ENCODE results near the gene AUTS2.
"Not testable (repeated sequence)": the region's sequence is repeated elsewhere in the genome, so short reads cannot be mapped to it uniquely, and the experiment has no call there.

AUTS2 gene

GRCh38 chr7:70717553-70718329 lies 1119.5 kb downstream of the AUTS2 start:
- DNase-seq: no peak

GRCh38 chr7:70719125-70719524 lies 1120.8 kb downstream of the AUTS2 start:
- no peak for DNase-seq

GRCh38 chr7:70720191-70720873 lies 1122.1 kb downstream of the AUTS2 start:
- no peak for DNase-seq

- DNase-seq: no peak
These were observed 1123.2 kb downstream of the AUTS2 start for GRCh38 chr7:70721500-70721899.

- no peak for DNase-seq
These were observed 1125.1 kb downstream of the AUTS2 start for GRCh38 chr7:70723339-70723738.

- no peak for DNase-seq
These were observed 1127.2 kb downstream of the AUTS2 start for GRCh38 chr7:70725448-70725847.

GRCh38 chr7:70726294-70726693 lies 1128.0 kb downstream of the AUTS2 start:
- DNase-seq: no peak

- DNase-seq: no peak
These were observed 1128.7 kb downstream of the AUTS2 start for GRCh38 chr7:70726951-70727378.

GRCh38 chr7:70727861-70728260 lies 1129.6 kb downstream of the AUTS2 start:
- no peak for DNase-seq

- DNase-seq: no peak
These were observed 1130.7 kb downstream of the AUTS2 start for GRCh38 chr7:70728872-70729552.

GRCh38 chr7:70729553-70730157 lies 1131.4 kb downstream of the AUTS2 start:
- not testable (repeated sequence) for DNase-seq

- DNase-seq: no peak
These were observed 1132.3 kb downstream of the AUTS2 start for GRCh38 chr7:70730451-70731110.

- no peak for DNase-seq
These were observed 1134.8 kb downstream of the AUTS2 start for GRCh38 chr7:70733090-70733489.

- no peak for DNase-seq
These were observed 1136.1 kb downstream of the AUTS2 start for GRCh38 chr7:70734411-70734810.

GRCh38 chr7:70735313-70735712 lies 1137.0 kb downstream of the AUTS2 start:
- DNase-seq: no peak

GRCh38 chr7:70736715-70737460 lies 1138.6 kb downstream of the AUTS2 start:
- DNase-seq: no peak

- no peak for DNase-seq
These were observed 1140.0 kb downstream of the AUTS2 start for GRCh38 chr7:70738151-70738885.

- no peak for DNase-seq
These were observed 1141.5 kb downstream of the AUTS2 start for GRCh38 chr7:70739646-70740210.

- DNase-seq: no peak
These were observed 1143.4 kb downstream of the AUTS2 start for GRCh38 chr7:70741666-70742065.

- no peak for DNase-seq
These were observed 1145.5 kb downstream of the AUTS2 start for GRCh38 chr7:70743531-70744325.

Measured in effector CD4-positive, alpha-beta T cell (primary cell).